Astrocyte (in vitro differentiated cells and primary cell): ENCODE results near the gene LIX1L.

Source experiments
- CTCF ChIP-seq: IDR thresholded peaks from 2 replicates; pipeline ENCODE4 v1.5.1; 2011; ENCODE audit warnings: low read depth, mild to moderate bottlenecking, inconsistent platforms, low read length, moderate library complexity; ENCODE audit not compliant: insufficient read depth
- EZH2 ChIP-seq: IDR thresholded peaks from 2 replicates; pipeline ENCODE4 v1.6.1; 2012; ENCODE audit warnings: mild to moderate bottlenecking, low read length, inconsistent platforms; ENCODE audit not compliant: insufficient read depth

GRCh38 chr1:145972580-145972979 lies 14.8 kb upstream of the LIX1L start:
- TF ChIP-seq CTCF (no peak), EZH2 (no peak)
